Measurements from ENCODE around the gene SLC1A3.
A peak's percentile ranks its signal among the peaks of the same experiment; 100 is the strongest.

Gene SLC1A3

GRCh38 chr5:36614657-36615308, 8.4 kb downstream of the SLC1A3 start:
- no peak overlapping the region; the same call in 1 of the 2 replicates for H3K27ac ChIP-seq (ENCODE audit: low read depth, low read length)
- peaks cover 24% of the 10 kb centered on the region for H3K36me3 ChIP-seq (ENCODE audit: control insufficient read depth, insufficient read depth, low read length)
- peaks cover 55% of the 10 kb centered on the region for H3K4me1 ChIP-seq (ENCODE audit: control insufficient read depth, insufficient read depth, low read length)
- no peaks in the 10 kb centered on the region for H3K27me3 ChIP-seq (ENCODE audit: control insufficient read depth, insufficient read depth, low read length)
- H3K9me3 ChIP-seq (ENCODE audit: control insufficient read depth, insufficient read depth, low read depth, low read length), result no peaks in the 10 kb centered on the region
- no peak overlapping the region for H3K4me3 ChIP-seq (ENCODE audit: low read depth, low read length)
- no peak overlapping the region for H3K9ac ChIP-seq (ENCODE audit: low read length)

DNA sequence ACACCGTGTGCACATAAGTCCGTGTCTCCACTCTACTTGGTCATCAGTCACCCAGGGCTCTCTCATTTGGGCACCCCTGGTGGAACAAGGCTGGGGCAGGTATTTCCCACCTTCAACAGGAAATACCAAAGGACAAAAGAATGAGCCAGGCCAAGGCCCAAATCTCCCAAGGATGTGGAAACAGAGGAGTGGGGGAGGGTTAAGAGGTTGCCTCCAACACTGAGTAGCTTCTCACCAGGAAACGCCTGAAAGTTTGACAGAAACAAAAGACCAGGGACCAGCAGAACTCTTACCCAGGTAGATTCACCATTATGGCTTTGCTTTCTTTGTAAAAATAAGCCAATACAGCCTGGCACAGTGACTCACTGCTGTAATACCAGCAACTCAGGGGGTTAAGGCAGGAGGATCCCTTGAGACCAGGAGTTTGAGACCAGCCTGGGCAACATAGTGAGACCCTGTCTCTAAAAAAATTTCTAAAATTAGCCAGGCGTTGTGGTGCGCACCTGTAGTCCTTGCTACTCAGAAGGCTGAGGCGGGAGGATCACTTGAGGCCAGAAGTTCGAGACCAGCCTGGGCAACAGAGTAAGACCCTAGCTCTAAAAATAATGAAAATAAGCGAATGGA, 12.7 kb downstream of the SLC1A3 start:
- Histone ChIP-seq H3K9ac (ENCODE audit: low read length) (peak overlapping the region; percentile 28), H3K27ac (ENCODE audit: low read depth, low read length) (peak overlapping the region; percentile 87), H3K27me3 (ENCODE audit: control insufficient read depth, insufficient read depth, low read length) (no peaks in the 10 kb centered on the region), H3K4me3 (ENCODE audit: low read depth, low read length) (0 out of 2 replicates have a peak overlapping the region, but pooled peaks have one; percentile 13), H3K4me1 (ENCODE audit: control insufficient read depth, insufficient read depth, low read length) (peaks cover 47% of the 10 kb centered on the region), H3K9me3 (ENCODE audit: control insufficient read depth, insufficient read depth, low read depth, low read length) (no peaks in the 10 kb centered on the region), H3K36me3 (ENCODE audit: control insufficient read depth, insufficient read depth, low read length) (no peaks in the 10 kb centered on the region)

DNA sequence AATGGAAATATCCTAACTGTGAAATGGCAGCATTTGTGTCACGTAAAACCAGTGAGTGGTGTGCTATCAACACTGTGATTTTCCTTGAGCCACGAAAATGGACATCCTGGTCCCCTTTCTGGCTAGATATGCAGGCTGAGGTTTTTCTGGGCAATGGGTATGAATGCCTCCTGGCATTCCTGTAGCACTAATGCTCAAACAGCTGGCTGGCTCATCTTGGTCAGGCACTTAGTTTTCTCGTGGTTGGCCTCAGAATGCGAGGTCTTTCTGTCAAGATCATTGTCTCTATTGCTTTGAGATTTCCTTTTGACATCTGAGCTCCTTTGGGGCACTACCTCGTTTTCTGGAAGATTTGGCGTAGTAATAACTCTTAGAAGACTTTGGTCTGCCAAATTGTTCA, 15.6 kb downstream of the SLC1A3 start:
- H3K27ac ChIP-seq (ENCODE audit: low read depth, low read length), result no peak overlapping the region
- H3K4me1 ChIP-seq (ENCODE audit: control insufficient read depth, insufficient read depth, low read length), result peaks cover 37% of the 10 kb centered on the region
- H3K4me3 ChIP-seq (ENCODE audit: low read depth, low read length), result no peak overlapping the region
- H3K36me3 ChIP-seq (ENCODE audit: control insufficient read depth, insufficient read depth, low read length), result no peaks in the 10 kb centered on the region
- no peaks in the 10 kb centered on the region for H3K27me3 ChIP-seq (ENCODE audit: control insufficient read depth, insufficient read depth, low read length)
- no peak overlapping the region for H3K9ac ChIP-seq (ENCODE audit: low read length)
- H3K9me3 ChIP-seq (ENCODE audit: control insufficient read depth, insufficient read depth, low read depth, low read length), result no peaks in the 10 kb centered on the region

GRCh38 chr5:36623832-36624231, 17.4 kb downstream of the SLC1A3 start:
- Histone ChIP-seq H3K27ac (ENCODE audit: low read depth, low read length) (no peak overlapping the region), H3K36me3 (ENCODE audit: control insufficient read depth, insufficient read depth, low read length) (no peaks in the 10 kb centered on the region), H3K4me3 (ENCODE audit: low read depth, low read length) (no peak overlapping the region), H3K27me3 (ENCODE audit: control insufficient read depth, insufficient read depth, low read length) (no peaks in the 10 kb centered on the region), H3K4me1 (ENCODE audit: control insufficient read depth, insufficient read depth, low read length) (peaks cover 22% of the 10 kb centered on the region), H3K9ac (ENCODE audit: low read length) (no peak overlapping the region), H3K9me3 (ENCODE audit: control insufficient read depth, insufficient read depth, low read depth, low read length) (no peaks in the 10 kb centered on the region)

DNA sequence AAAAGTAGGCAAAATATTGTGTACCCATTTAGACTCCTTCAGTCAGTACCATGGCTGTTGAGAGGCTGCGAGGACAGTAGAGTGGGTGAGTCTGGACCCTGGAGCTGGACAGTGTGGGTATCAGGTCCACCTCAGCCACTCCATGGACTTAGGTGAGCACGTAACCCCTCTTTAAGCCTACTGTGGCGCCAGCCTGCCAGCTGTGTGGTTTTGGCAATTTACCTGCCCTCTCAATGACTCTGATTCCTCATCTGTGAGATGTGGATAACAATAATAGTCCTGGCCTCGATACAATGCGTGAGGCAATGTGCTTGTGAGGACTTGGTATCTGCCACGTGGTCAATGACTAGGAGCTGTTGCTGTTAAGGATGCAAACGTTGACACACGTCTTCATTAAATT, 17.9 kb downstream of the SLC1A3 start:
- Histone ChIP-seq H3K36me3 (ENCODE audit: control insufficient read depth, insufficient read depth, low read length) (no peaks in the 10 kb centered on the region), H3K9ac (ENCODE audit: low read length) (no peak overlapping the region), H3K27me3 (ENCODE audit: control insufficient read depth, insufficient read depth, low read length) (no peaks in the 10 kb centered on the region), H3K9me3 (ENCODE audit: control insufficient read depth, insufficient read depth, low read depth, low read length) (no peaks in the 10 kb centered on the region), H3K4me1 (ENCODE audit: control insufficient read depth, insufficient read depth, low read length) (peaks cover 18% of the 10 kb centered on the region), H3K4me3 (ENCODE audit: low read depth, low read length) (no peak overlapping the region), H3K27ac (ENCODE audit: low read depth, low read length) (no peak overlapping the region)

DNA sequence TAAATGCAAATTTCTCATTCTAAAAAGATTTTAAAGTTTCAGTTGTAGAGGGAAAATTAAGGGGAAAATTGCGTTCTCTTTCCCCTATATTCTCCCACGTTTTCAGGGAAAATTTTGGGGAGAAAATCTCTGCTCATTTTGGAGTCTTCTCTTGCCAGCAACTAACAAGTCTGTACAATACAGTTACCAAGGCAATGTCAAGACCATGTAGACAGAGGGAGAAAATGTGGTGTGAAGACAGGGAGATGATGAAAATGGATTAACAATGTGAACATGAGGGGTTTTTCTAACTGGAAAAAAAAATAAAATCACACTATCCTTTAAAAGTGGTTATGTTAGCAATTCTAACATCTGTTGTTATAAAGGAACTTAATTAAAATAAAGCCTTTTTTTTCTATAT, 22.3 kb downstream of the SLC1A3 start:
- no peaks in the 10 kb centered on the region for H3K27me3 ChIP-seq (ENCODE audit: control insufficient read depth, insufficient read depth, low read length)
- peaks cover 16% of the 10 kb centered on the region for H3K36me3 ChIP-seq (ENCODE audit: control insufficient read depth, insufficient read depth, low read length)
- no peak overlapping the region for H3K4me3 ChIP-seq (ENCODE audit: low read depth, low read length)
- H3K27ac ChIP-seq (ENCODE audit: low read depth, low read length), result no peak overlapping the region
- H3K9me3 ChIP-seq (ENCODE audit: control insufficient read depth, insufficient read depth, low read depth, low read length), result no peaks in the 10 kb centered on the region
- H3K9ac ChIP-seq (ENCODE audit: low read length), result no peak overlapping the region
- H3K4me1 ChIP-seq (ENCODE audit: control insufficient read depth, insufficient read depth, low read length), result peaks cover 9% of the 10 kb centered on the region

DNA sequence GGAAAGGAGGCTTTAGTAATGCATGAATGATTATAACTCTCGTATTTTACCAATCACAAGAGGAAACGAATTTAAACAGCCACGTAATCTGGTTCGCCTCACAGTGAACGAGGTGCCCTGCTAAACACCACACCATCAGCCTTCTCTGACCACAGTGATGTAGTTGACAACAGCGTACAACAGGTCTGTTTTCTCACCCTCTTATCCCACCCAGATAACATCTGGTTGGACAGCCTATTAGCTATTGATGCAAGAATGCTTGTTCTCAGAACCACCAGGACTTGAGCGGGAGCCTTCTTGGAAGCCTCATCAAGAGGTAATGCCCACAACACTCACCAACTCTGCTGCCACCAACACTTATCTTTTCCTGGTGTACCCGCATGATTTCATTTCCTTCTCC, 23.3 kb downstream of the SLC1A3 start:
- Histone ChIP-seq H3K9me3 (ENCODE audit: control insufficient read depth, insufficient read depth, low read depth, low read length) (no peaks in the 10 kb centered on the region), H3K27me3 (ENCODE audit: control insufficient read depth, insufficient read depth, low read length) (no peaks in the 10 kb centered on the region), H3K9ac (ENCODE audit: low read length) (no peak overlapping the region), H3K27ac (ENCODE audit: low read depth, low read length) (no peak overlapping the region), H3K36me3 (ENCODE audit: control insufficient read depth, insufficient read depth, low read length) (peaks cover 16% of the 10 kb centered on the region), H3K4me1 (ENCODE audit: control insufficient read depth, insufficient read depth, low read length) (peaks cover 2% of the 10 kb centered on the region; the same call in 1 of the 2 replicates), H3K4me3 (ENCODE audit: low read depth, low read length) (no peak overlapping the region)

DNA sequence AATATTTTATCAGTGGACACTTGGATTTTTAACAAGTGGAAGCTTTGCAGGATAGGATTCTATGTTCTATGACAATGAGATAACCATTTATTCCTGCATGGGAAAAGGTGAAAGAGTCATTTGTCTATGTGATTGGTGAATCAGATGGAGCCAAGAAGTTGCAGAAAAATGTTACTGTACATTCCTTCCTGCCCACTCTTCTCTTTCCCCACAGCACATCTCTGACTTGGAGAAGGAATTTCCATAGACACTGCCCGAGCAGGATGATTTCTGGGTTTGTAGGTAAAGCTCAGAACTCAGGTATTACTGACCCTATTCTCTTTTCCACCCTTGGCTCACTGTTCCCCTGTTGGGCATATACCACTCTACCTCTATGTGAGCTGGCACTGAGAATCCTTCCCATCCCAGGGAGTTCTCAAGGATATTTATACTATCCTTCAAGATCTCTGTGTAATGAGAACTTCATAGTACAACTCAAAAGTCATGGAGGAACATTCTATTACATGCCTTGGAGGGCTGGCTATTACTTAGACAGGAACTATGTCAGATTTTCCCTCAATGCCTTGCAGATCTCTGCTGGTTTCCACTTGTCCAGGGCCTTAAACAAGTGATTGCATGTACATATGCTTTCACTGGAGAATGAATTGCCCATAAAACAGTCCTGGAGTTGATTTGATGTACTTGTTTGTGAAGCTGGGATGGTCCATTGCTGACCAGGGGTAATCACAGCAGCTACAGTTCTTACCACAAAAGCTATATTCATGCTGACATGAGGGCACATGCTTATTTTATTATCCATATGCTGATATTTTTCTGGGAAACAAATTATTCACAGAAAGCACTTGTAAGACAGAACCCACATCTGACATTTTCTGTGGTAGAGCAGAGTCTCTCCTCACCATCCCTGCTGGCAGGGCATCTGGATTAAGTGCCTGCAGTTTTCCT, 24.1 kb downstream of the SLC1A3 start:
- no peak overlapping the region for H3K27ac ChIP-seq (ENCODE audit: low read depth, low read length)
- no peaks in the 10 kb centered on the region for H3K27me3 ChIP-seq (ENCODE audit: control insufficient read depth, insufficient read depth, low read length)
- H3K9me3 ChIP-seq (ENCODE audit: control insufficient read depth, insufficient read depth, low read depth, low read length), result no peaks in the 10 kb centered on the region
- no peak overlapping the region for H3K4me3 ChIP-seq (ENCODE audit: low read depth, low read length)
- peaks cover 16% of the 10 kb centered on the region for H3K36me3 ChIP-seq (ENCODE audit: control insufficient read depth, insufficient read depth, low read length)
- H3K4me1 ChIP-seq (ENCODE audit: control insufficient read depth, insufficient read depth, low read length), result peaks cover 2% of the 10 kb centered on the region; the same call in 1 of the 2 replicates
- H3K9ac ChIP-seq (ENCODE audit: low read length), result no peak overlapping the region

DNA sequence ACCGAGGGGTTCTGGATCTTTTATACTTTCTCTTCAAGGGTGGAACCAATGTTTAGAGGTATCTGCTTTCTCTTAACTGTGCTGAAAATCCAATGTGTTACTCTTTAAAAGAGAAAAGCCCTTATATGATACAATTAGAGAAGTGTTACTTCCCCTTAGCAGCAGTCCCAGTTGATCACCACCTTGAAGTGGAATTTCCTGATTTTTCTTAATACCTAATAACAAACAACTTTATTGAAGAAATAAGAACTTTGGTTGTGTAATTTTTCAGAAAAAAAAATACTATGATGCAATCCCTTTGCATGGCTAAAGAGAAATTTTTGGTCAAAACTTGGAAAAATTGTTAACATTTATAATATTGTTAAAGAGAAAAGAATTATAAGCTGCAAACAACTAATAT, 24.7 kb downstream of the SLC1A3 start:
- H3K9me3 ChIP-seq (ENCODE audit: control insufficient read depth, insufficient read depth, low read depth, low read length), result no peaks in the 10 kb centered on the region
- peaks cover 16% of the 10 kb centered on the region for H3K36me3 ChIP-seq (ENCODE audit: control insufficient read depth, insufficient read depth, low read length)
- no peak overlapping the region for H3K9ac ChIP-seq (ENCODE audit: low read length)
- no peaks in the 10 kb centered on the region for H3K27me3 ChIP-seq (ENCODE audit: control insufficient read depth, insufficient read depth, low read length)
- no peak overlapping the region for H3K27ac ChIP-seq (ENCODE audit: low read depth, low read length)
- no peak overlapping the region for H3K4me3 ChIP-seq (ENCODE audit: low read depth, low read length)
- peaks cover 2% of the 10 kb centered on the region; the same call in 1 of the 2 replicates for H3K4me1 ChIP-seq (ENCODE audit: control insufficient read depth, insufficient read depth, low read length)

- Histone ChIP-seq H3K4me1 (ENCODE audit: control insufficient read depth, insufficient read depth, low read length) (peaks cover 2% of the 10 kb centered on the region; the same call in 1 of the 2 replicates), H3K9ac (ENCODE audit: low read length) (no peak overlapping the region), H3K27ac (ENCODE audit: low read depth, low read length) (no peak overlapping the region), H3K36me3 (ENCODE audit: control insufficient read depth, insufficient read depth, low read length) (peaks cover 16% of the 10 kb centered on the region), H3K27me3 (ENCODE audit: control insufficient read depth, insufficient read depth, low read length) (no peaks in the 10 kb centered on the region), H3K4me3 (ENCODE audit: low read depth, low read length) (no peak overlapping the region), H3K9me3 (ENCODE audit: control insufficient read depth, insufficient read depth, low read depth, low read length) (no peaks in the 10 kb centered on the region)
These were observed 25.4 kb downstream of the SLC1A3 start for GRCh38 chr5:36631620-36632362.
